NCI-H1092 treated with DMSO at 0.1 percent for 48 hours (cell line): ENCODE results near the gene ACTR1A.
"Not testable (repeated sequence)": the region's sequence is repeated elsewhere in the genome, so short reads cannot be mapped to it uniquely, and the experiment has no call there.

Source experiments
- DNase-seq: peaks from one replicate; lab custom pipeline; 2025; lab: John Stamatoyannopoulos, UW

The ACTR1A gene

DNA sequence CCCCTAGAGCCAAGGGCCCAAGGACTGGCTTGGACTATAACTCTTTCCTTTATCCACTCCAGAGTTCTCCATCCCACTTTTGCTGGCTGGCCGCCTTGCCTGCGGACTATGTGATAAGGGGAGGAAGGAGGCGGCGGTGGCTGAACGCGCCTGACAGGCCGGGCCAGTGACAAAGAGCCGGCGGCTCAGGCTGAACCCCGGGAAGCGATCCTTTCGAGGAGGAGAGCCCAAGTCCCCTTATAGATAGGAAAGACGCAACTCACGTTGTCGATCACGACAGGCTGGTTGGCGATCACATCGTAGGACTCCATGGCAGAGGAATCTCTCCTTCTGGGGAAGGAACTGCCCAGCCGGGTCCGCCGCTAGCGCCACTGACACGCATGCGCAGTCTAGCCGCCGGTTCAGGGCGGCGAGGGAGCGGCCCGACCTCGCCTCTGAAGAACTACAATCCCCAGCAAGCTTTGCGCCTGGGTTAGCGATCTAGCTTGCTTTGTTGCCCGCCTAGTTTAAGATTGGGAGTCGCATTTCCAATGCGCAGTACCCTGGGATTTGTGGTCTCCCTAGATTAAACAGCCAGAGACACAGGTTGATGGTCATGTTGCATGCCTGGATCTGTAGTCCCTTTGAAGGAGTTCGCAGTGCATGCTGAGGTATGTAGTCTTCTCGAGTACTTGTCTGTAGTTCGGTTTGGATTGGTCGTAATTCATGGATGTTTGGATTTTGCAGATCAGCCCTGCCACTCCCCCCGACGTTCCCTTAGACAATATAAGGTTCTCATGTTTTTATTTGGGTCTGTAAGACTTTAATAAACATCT is at the start of gene ACTR1A:
Gene ACTR1A, minus strand, starts transcription at position 376 of the 815 bp plus-strand sequence. Its CDS starts 65 bp downstream, at position 311.
- DNase-seq, result peak; percentile 98

DNA sequence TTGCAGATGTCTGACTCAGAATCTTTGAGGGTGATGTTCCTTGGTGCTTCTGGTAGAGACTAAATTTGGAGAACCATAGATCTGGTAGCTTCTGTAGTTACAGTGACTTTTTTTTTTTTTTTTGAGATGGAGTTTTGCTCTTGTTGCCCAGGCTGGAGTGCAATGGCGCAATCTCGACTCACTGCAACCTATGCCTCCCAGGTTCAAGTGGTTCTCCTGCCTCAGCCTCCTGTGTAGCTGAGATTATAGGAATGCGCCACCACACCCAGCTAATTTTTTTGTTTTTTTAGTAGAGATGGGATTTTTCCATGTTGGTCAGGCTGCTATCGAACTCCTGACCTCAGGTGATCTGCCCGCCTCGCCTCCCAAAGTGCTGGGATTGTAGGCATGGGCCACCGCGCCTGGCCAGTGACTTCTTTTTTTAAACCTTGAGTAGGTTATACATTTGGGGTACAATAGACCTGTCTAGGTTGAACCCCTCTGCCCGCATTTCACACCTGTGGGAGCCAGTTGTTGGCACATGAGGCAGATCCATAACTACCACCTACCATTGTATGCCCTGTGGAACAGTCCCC is 48.2 kb upstream of the ACTR1A start:
- DNase-seq, result no peak

DNA sequence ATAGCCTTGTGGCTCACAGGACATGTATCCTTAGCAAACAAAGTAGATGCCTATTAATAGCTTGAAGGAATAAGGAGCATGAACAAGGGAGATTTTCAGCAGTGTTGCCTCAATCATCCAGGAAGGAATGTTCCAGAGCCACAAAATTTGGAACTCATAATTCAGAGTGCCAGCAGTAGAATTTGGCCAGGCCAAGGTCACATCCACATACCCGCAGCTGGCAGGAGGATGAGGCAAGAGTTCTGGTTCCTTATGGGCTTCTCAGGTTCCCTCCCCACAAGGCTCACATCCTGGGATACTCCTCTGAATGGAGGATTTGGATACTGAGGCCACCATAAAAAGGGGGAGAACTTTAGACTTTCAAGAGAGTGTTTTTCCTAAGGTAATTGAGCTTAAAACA is 47.0 kb upstream of the ACTR1A start:
- DNase-seq, result no peak

DNA sequence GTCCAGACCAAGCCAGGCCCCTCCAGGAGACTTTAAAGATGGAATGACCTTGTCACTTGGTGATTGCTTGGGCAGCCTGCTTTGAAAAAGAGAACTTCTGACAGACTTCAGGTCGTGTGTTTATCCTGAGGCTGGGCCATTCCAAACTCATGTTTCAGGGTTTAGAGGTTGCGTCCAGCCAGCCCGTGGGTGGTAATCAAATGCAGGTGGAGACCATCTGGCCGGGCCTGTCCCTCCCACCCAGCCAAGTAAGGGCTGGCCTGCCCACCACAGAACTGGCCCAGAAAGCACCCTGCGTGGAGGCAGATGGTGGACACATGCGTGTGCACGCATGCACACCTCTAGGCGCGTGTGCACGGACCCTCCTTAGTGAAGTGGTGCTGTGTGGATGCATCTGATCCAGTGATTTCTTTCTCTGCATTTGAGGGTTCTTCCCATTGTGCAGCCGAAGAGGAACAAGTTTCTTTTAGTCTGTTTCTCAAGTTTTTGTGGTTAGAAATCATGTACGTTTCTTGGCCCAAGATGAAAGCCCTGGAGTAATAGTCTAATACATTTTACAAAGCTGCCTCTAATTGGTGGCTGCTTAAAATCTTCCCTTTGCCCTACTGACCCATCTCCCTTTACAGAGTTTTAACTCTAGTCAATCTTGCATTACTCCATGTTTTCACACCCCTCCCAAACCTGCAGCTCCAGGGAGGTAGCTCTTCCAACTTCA is 44.3 kb upstream of the ACTR1A start:
- no peak for DNase-seq

DNA sequence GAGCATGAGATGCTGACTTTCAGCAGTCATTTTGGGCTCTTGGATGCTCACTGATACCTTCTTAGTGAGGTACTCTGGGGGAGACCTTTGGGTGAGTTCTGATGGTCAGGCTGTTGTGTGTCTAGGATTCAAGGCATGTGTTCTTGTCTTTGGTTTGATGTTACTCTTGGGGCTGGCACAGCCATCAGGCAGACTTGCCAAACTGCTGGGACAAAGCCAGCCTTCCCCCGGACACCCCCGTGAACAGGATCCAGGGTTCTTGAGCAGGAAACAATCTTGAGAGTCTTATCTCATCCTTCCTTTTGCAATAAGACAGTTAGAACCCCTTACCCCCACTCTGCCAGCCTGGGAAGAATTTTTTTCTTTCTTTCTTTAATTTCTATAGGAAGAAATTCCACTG is 43.5 kb upstream of the ACTR1A start:
- DNase-seq, result no peak

DNA sequence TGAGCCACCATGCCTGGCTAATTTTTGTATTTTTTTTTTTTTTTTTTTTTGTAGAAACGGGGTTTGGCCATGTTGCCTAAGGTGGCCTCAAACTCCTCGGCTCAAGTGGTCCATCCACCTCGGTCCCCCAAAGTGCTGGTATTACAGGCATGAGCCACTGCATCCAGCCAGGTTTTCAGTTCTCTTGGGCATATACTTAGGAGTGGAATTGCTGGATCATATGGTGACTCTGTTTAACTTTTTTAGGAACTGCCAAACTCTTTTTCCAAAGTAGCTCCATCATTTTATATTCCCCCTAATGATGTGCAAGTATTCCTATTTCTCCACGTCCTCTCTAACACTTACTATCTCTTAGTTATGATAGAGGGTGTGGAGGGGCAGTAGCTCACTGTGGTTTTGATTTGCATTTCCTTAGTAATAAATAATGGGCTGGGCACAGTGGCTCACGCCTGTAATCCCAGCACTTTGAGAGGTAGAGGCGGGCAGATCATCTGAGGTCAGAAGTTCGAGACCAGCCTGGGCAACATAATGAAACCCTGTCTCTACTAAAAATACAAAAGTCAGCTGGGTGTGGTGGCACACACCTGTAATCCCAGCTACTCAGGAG is 42.9 kb upstream of the ACTR1A start:
- no peak for DNase-seq

DNA sequence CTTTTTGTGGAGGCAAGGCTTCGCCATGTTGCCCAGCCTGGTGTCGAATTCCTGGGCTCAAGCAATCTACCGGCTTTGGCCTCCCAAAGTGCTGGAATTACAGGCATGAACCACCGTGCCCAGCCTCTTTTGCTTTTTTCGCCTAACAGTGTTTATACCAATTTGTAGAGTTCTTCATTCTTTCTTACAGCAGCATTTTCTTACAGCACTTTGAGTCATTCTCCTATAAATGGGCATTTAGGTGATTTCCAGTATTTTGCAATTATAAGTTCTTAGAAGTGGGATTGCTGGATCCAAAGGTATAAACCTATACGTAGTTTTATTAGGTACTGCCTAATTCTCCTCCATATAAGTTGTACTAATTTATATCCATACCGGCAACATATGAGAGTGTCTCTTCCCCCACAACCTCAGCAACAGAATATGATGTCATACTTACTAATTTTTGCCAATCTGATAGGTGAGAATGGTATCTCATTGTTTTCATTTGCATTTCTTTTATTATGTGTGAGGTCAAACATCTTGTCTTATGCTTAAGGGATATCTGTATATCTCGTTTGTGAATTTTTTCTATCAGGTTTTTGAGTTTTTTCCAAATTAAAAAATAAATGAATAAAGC is 40.4 kb upstream of the ACTR1A start:
- no peak for DNase-seq

DNA sequence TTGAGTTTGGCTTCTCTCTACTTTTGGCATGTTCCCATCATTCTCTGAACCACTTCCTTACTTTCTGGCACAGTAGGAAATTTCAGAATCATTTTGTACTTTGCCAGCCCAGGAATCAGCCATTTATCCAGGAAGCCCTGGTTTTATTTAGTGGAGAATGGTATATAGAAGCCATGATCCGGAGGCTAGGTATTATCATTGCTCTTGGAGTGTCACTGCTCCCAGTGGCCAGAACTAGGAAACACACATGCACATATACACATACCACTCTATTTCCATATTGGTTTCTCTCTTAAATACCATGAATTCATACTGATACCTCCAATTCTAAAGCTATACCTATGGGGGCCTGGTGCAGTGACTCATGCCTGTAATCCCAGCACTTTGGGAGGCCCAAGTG is 37.5 kb upstream of the ACTR1A start:
- DNase-seq, result no peak

DNA sequence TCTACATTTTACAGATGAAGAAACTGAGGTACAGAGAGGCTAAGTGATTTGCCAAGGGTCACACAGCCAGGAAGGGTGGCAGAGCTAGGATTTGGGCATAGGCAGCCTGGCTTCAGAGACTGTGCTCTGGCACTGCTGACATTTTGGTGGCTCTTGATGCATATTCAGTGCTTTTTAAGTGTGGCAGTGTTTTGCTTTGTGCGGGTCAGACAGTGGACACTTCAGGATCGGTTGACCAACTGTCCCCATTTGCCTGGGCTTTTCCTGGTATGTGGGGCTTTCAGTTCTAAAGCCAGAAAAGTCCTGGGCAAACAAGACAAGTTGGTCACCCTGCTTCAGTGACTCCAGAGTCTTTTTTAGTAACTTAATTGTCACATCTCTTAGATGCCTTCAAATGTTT is 36.3 kb upstream of the ACTR1A start:
- no peak for DNase-seq

DNA sequence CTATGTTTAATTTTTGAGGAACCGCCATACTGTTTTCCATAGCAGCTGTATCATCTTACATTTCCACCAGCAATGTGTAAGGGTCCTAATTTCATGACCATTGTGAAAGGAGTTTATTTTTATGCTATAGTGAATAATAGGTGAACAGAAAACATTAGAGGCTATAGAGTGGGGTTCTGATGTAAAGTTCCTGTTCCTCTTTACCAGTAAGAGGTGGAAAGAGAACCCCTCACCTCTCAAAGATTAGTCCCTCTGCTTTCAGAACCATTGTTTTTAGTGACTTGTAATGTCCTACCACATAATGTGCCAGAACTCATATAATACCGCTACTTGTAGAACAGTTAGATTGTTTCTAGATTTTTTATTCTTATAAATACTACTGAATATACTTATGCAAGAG is 35.4 kb upstream of the ACTR1A start:
- DNase-seq, result no peak

DNA sequence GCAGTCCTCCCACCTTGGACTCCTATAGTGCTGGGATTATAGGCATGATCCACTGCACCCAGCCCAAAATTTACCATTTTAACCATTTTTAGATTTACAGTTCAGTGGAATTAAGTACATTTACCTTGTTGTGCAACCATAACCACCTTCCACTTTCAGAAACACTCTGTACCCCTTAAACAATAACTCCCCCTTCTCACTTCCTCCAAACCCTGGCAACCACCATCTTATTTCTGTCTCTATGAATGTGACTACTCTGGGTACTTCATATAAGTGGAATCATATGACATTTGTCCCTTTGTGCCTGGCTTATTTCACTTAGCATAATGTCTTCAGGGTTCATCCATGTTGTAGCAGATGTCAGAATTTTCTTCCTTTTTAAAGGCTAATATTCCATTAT is 34.9 kb upstream of the ACTR1A start:
- no peak for DNase-seq

DNA sequence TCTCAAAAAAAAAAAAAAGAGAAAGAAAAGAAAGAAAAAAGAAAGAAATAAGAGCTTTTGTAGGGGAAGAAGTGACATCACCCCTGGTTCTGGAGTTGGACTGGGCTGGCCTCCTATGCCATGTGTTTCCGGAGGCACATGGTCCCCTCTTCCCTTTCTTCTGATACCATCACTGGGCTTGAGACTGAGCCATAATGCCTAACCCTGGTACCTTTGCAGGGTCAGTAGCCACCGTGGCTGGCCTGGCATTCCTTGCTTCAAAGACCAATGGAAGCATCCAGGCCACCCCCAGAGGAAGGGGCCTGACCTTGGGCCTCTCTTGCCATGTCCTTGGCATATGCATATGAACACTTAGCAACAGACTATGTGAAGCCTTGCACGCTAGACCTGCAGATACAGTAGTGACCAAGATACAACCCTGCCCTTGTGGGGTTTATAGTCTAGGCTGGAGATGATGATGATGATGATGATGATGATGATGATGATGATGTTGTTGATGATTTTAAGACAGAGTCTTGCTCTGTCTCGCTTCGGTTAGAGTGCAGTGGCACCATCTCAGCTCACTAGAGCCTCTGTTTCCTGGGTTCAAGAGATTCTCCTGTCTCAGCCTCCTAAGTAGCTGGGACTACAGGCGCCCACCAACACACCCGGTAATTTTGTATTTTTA is 33.1 kb upstream of the ACTR1A start:
- DNase-seq, result no peak

DNA sequence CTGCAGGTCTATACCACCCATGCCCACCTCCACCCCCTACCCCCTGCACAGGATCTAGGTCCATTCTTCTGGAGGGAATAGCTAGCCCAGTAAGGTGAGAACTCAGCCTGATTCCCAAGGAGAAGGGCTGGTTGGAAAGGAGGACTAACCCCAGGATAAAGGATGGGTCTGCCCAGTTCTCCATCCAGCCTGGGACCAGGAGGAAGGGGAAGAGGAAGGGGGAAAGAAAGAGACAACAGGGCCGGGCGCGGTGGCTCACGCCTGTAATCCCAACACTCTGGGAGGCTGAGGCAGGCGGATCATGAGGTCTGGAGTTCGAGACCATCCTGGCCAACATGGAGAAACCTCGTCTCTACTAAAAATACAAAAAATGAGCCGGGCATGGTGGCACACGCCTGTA is 32.5 kb upstream of the ACTR1A start:
- not testable (repeated sequence) for DNase-seq

DNA sequence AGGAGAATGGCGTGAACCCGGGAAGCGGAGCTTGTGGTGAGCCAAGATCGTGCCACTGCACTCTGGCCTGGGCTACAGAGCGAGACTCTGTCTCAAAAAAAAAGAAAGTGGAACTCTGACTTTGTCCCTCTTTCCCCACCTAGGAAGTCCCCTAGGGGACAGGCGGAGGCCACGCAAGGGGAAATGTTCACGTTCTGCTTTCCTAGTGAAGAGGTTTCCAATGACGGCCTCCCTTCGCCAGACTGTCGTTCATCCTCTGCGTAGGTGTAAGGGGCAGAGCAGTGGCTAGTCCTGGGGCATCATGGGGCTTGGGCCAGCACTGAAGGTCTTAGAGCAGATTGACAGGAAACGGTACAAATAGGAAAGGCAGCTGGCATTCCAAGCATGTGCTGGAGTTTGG is 31.8 kb upstream of the ACTR1A start:
- no peak for DNase-seq

DNA sequence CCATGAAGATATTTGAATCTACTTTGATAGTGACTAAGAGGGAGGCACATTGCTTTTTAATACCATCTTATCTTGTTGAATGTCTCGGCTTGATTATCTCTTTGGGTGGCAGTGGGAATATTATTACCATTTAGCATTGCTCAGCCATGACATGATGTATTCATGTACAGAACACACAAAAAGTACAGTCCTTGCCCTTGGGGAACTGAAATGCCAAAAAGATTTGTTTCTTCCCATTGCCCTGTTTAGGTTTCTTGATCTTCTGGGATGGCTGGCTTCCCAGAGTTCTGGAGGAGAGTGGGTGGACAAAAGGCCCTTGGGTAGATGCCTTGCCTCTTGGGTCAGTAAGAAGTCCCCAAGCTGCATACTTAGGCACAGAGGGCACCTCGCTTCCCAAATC is 25.0 kb upstream of the ACTR1A start:
- no peak for DNase-seq

DNA sequence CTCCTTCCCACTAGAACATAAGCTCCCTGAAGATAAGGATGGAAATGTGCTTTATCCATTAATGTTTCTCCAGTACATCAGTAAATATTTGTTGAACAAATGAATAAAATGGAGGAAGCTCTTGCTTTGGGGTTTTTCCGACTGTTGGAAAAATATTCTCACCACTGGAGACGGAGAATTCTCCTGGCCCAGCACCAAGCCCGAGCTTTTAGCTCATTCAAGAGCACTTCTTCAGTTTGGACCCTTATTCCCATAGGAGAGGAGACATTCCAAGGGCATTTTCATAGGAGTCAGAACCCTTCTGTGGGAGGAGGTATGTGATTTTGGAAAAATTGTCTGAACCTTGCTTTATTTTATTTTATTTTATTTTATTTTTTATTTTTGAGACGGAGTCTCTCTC is 22.2 kb upstream of the ACTR1A start:
- DNase-seq, result no peak

DNA sequence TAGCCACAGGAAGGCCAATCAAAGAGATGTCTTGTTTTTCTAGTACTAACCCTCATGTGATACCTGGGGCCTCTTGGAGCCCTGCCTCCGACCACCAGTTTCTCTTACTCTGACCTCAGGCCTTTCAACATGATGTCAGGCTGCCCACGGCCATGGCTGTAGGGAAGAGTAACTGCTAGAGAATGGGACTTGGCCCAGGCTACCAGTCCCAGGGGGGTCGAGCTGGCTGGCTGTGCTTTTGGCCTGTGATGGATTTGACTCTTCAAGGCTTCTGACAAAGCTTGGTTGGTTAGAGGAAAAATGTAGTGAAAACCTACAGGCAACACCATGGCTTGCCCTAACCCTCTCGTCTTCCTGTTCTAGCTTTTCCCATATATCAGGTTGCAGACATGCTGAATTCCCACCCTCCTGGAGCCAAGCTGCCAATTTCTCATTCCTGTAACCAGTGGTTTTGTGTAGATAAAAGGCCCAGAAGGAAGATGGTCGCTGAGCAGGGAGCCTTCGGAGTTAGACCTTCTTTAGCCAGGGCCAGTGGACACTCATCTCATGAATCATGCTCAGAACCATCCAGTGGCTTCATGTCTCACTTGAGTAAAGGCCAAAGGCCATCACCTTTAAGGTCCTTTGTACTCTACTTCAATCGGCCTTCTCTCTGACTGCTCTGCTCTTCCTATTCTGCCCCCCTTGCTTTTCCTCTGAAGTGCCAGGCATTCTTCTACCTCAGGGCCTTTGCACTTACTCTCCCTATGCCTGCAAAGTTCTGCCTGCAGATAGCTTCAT is 20.9 kb upstream of the ACTR1A start:
- DNase-seq, result no peak

DNA sequence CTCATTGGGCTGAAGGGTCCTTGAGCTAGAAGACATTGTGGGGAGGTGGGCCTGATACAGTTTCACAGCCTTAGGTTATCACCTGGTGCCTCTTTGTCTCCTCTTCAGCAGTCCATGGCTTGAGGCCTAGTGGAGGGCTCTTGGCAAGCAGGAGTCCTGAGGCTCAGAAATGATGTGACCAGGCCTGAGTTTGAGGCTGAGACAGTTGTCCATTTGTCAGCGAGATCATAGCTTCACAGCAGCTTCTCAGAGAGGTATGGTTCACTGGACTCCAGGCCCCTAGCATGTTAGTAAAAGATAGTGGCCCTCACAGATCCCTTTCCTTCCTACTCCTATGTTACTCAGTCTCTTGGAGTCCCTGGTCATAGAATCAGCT is 20.4 kb upstream of the ACTR1A start:
- no peak for DNase-seq

DNA sequence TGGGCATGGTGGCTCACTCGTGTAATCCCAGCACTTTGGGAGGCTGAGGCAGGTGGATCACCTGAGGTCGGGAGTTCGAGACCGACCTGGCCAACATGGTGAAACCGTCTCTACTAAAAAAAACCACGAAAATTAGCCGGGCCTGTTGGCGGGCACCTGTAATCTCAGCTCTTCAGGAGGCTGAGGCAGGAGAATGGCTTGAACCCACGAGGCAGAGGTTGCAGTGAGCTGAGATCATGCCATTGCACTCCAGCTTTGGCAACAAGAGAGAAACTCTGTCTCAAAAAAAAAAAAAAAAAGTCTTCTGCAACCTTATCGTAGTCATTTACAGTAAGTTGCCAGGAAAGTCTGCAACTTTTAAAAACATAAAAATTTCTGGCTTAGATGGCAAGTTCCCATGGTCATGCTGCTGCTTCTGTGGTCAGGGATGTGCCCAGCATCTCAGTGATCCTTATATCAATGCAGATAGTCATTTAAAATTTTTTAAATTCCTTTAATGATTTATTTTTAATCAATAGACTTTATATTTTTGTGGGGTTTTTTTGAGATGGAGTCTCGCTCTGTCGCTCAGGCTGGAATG is 16.8 kb upstream of the ACTR1A start:
- no peak for DNase-seq

DNA sequence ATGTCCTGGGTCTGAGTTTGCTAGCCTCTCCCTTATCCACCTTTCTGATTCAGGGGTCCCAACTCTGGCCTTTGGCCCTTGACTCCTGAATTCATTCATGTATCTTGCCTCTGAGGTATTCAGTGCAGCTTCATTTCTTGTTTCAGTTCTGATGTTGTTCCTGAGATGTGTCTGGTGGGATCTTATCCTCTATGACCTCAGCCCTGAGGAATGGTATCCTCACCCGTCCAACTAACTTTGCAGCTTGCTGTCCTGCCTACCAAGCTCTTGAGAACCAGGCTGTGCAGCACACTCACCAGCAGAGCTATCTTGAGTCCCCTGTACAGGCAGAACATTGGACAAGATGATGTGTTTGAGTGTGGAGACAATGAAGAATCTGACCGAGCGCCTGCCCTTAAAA is 15.0 kb upstream of the ACTR1A start:
- DNase-seq, result no peak

DNA sequence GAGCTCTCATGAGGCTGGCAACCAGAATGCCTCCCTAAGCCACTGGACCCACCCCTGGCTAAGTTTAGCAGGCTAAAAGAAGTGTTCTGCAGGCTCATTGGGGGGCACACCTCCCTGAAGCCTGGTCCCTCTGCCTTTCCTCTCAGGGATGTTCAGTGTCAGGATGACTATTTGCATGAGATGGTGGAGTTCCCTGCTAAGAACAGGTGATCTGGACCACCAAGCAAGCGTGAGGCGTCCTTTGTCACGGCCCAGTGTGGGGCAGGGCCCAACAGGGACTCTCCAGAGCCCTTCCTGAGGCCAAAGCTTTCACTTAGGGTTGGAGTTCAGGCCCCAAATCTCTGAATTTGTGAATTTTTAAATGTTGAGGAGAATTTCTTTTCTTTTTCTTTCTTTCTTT is 13.2 kb upstream of the ACTR1A start:
- DNase-seq, result no peak
